OCI-LY3 (cell line): ENCODE data around the gene BPNT1.
A peak's percentile ranks its signal among the peaks of the same experiment; 100 is the strongest.
"Not testable (repeated sequence)": the region's sequence is repeated elsewhere in the genome, so short reads cannot be mapped to it uniquely, and the experiment has no call there.

Source experiments
- H2AFZ ChIP-seq: fragments of 200-600, 300-600 bp; shearing (Covaris generic); 2 replicates; pipeline ENCODE4 v1.6.0; 2014; ENCODE audit warnings: antibody characterized with exemption, low read depth, low read length
- H3K27ac ChIP-seq: fragments of 200-600, 300-600 bp; sonication (generic); 2 replicates; pipeline ENCODE4 v1.5.1; 2014; ENCODE audit warnings: mild to moderate bottlenecking, low read length, moderate library complexity, mixed read lengths
- H3K27me3 ChIP-seq: fragments of 200-600, 300-600 bp; sonication (generic); 2 replicates; pipeline ENCODE4 v1.6.1; 2014; ENCODE audit warnings: low read depth, low read length, mixed read lengths
- H3K36me3 ChIP-seq: fragments of 200-600, 300-600 bp; sonication (generic); replicated peaks from 2 replicates; pipeline ENCODE3; 2014; ENCODE audit warnings: low read depth, low read length, mixed read lengths
- H3K4me1 ChIP-seq: fragments of 300-600, 200-600 bp; sonication (generic); 2 replicates; pipeline ENCODE4 v1.6.1; 2014; ENCODE audit warnings: low read length, mixed read lengths
- H3K4me2 ChIP-seq: fragments of 200-600, 300-600 bp; sonication (generic); 2 replicates; pipeline ENCODE4 v1.6.1; 2014; ENCODE audit warnings: low read length, mixed read lengths
- H3K4me3 ChIP-seq: fragments of 300-600, 200-600 bp; sonication (generic); 2 replicates; pipeline ENCODE4 v1.5.1; 2014; ENCODE audit warnings: antibody characterized with exemption, mild to moderate bottlenecking, low read length, moderate library complexity
- H3K79me2 ChIP-seq: fragments of 300-600, 200-600 bp; shearing (Covaris generic); 2 replicates; pipeline ENCODE4 v1.6.1; 2014; ENCODE audit warnings: mild to moderate bottlenecking, low read length, mixed read lengths
- H3K9ac ChIP-seq: fragments of 300-600, 200-600 bp; shearing (Covaris generic); 2 replicates; pipeline ENCODE4 v1.6.0; 2014; ENCODE audit warnings: mild to moderate bottlenecking, low read length, moderate library complexity
- H3K9me3 ChIP-seq: fragments of 200-600, 300-600 bp; shearing (Covaris generic); 2 replicates; pipeline ENCODE4 v1.6.1; 2014; ENCODE audit warnings: low read length, mixed read lengths; ENCODE audit not compliant: insufficient read depth
- H4K20me1 ChIP-seq: fragments of 200-600, 300-600 bp; sonication (generic); 2 replicates; pipeline ENCODE4 v1.6.1; 2016; ENCODE audit warnings: low read length, mixed read lengths; ENCODE audit not compliant: insufficient read depth
- CTCF ChIP-seq: fragments of 200-600, 300-600 bp; sonication (generic); IDR thresholded peaks from 2 replicates; pipeline ENCODE4 v1.5.1; 2014; ENCODE audit warnings: antibody characterized with exemption, low read length, low read depth
- EZH2phosphoT487 ChIP-seq: fragments of 200-600 bp; shearing (Covaris generic); IDR thresholded peaks from 2 replicates; pipeline ENCODE4 v1.6.1; 2018; ENCODE audit warnings: antibody characterized with exemption, mixed run types, low read depth

Gene BPNT1

GRCh38 chr1:220086261-220086686 lies 3.3 kb downstream of the BPNT1 start:
- not testable (repeated sequence) for H4K20me1 ChIP-seq, H3K4me3 ChIP-seq, H3K27me3 ChIP-seq, H3K9ac ChIP-seq, H3K36me3 ChIP-seq, H3K4me2 ChIP-seq, H2AFZ ChIP-seq, H3K9me3 ChIP-seq, H3K4me1 ChIP-seq, H3K79me2 ChIP-seq, H3K27ac ChIP-seq
- peak; percentile 22; the same call in 1 of the 2 replicates for TF ChIP-seq CTCF

- no peaks in the 10 kb centered on the region for H3K9me3 ChIP-seq
- H4K20me1 ChIP-seq = no peaks in the 10 kb centered on the region
- no peak overlapping the region for H2AFZ ChIP-seq
- H3K27ac ChIP-seq = no peak overlapping the region
- no peak overlapping the region for H3K4me2 ChIP-seq
- H3K9ac ChIP-seq = no peak overlapping the region
- H3K36me3 ChIP-seq = no peaks in the 10 kb centered on the region
- no peaks in the 10 kb centered on the region for H3K4me1 ChIP-seq
- H3K27me3 ChIP-seq = no peaks in the 10 kb centered on the region
- no peak for TF ChIP-seq CTCF
- no peak for TF ChIP-seq EZH2phosphoT487
- H3K4me3 ChIP-seq = no peak overlapping the region
- peaks cover 9% of the 10 kb centered on the region for H3K79me2 ChIP-seq
These were observed 5.1 kb downstream of the BPNT1 start for GRCh38 chr1:220084460-220084859.

GRCh38 chr1:220077887-220078286 lies 11.7 kb downstream of the BPNT1 start:
- no peak overlapping the region for H3K4me3 ChIP-seq
- no peak overlapping the region for H2AFZ ChIP-seq
- no peak overlapping the region for H3K4me2 ChIP-seq
- no peaks in the 10 kb centered on the region for H3K79me2 ChIP-seq
- no peaks in the 10 kb centered on the region for H3K27me3 ChIP-seq
- no peaks in the 10 kb centered on the region for H4K20me1 ChIP-seq
- no peaks in the 10 kb centered on the region for H3K9me3 ChIP-seq
- no peak overlapping the region for H3K9ac ChIP-seq
- H3K4me1 ChIP-seq = no peaks in the 10 kb centered on the region
- no peak overlapping the region for H3K27ac ChIP-seq
- TF ChIP-seq CTCF (no peak), EZH2phosphoT487 (no peak)
- H3K36me3 ChIP-seq = peaks cover 9% of the 10 kb centered on the region

GRCh38 chr1:220076861-220077762 lies 12.5 kb downstream of the BPNT1 start:
- Histone ChIP-seq H3K9me3 (no peaks in the 10 kb centered on the region), H3K27ac (no peak overlapping the region), H3K79me2 (no peaks in the 10 kb centered on the region), H3K27me3 (no peaks in the 10 kb centered on the region), H3K4me3 (no peak overlapping the region), H3K9ac (no peak overlapping the region), H3K36me3 (peaks cover 15% of the 10 kb centered on the region), H2AFZ (no peak overlapping the region), H3K4me1 (no peaks in the 10 kb centered on the region), H4K20me1 (no peaks in the 10 kb centered on the region), H3K4me2 (no peak overlapping the region)
- no peak for TF ChIP-seq EZH2phosphoT487
- TF ChIP-seq CTCF = no peak
